IPS DF 6.9 (cell line): Measurements from ENCODE around the gene BRPF1.

Source experiments
- DNase-seq: peaks from one replicate; pipeline ENCODE4 v3.0.0-alpha.2; 2013; ENCODE audit warnings: low read depth, low spot score
- H3K27ac ChIP-seq: one replicate; pipeline ENCODE4 v1.5.1; 2013; ENCODE audit warnings: low read length, control low read depth
- H3K27me3 ChIP-seq: 2 replicates; pipeline ENCODE4 v1.6.1; 2013; ENCODE audit warnings: mild to moderate bottlenecking, low read length; ENCODE audit not compliant: control insufficient read depth, insufficient read depth
- H3K36me3 ChIP-seq: 2 replicates; pipeline ENCODE4 v1.6.1; 2013; ENCODE audit warnings: low read length; ENCODE audit not compliant: control insufficient read depth, insufficient read depth
- H3K4me1 ChIP-seq: 2 replicates; pipeline ENCODE4 v1.6.1; 2013; ENCODE audit warnings: low read length; ENCODE audit not compliant: control insufficient read depth, insufficient read depth
- H3K4me3 ChIP-seq: 2 replicates; pipeline ENCODE4 v1.5.1; 2013; ENCODE audit warnings: mild to moderate bottlenecking, low read length
- H3K9me3 ChIP-seq: 2 replicates; pipeline ENCODE4 v1.6.1; 2013; ENCODE audit warnings: low read length, inconsistent platforms; ENCODE audit not compliant: control insufficient read depth, insufficient read depth
- WGBS: extraction: QIAGEN DNeasy Blood & Tissue Kit; methylation state at CpG from one replicate; pipeline ENCODE4 v1.1.7; 2013; ENCODE audit warnings: mixed read lengths, missing lambda C conversion rate; ENCODE audit not compliant: insufficient read length, insufficient coverage; 5-methylcytosine and 5-hydroxymethylcytosine counted together

BRPF1 gene

GRCh38 chr3:9732080-9732739, 675 bp downstream of the BRPF1 start:
- H3K4me1 ChIP-seq = peaks cover 4% of the 10 kb centered on the region

GRCh38 chr3:9732740-9733115, 1.2 kb downstream of the BRPF1 start:
- peak overlapping the region; percentile 96; the same call in 1 of the 2 replicates for H3K4me3 ChIP-seq
- H3K27ac ChIP-seq = no peak overlapping the region
- peaks cover 4% of the 10 kb centered on the region for H3K4me1 ChIP-seq
- no peaks in the 10 kb centered on the region for H3K27me3 ChIP-seq
- DNase-seq = no peak
- no CpG with 5 or more reads among the region's 7 CpGs for WGBS
- no peaks in the 10 kb centered on the region for H3K9me3 ChIP-seq
- peaks cover 14% of the 10 kb centered on the region; the same call in 1 of the 2 replicates for H3K36me3 ChIP-seq

More at GRCh38 chr3:9732080-9732739, 675 bp downstream of the BRPF1 start:
- DNase-seq = no peak
- Histone ChIP-seq H3K27me3 (no peaks in the 10 kb centered on the region), H3K9me3 (no peaks in the 10 kb centered on the region), H3K36me3 (peaks cover 14% of the 10 kb centered on the region; the same call in 1 of the 2 replicates), H3K4me3 (peak overlapping the region; percentile 96), H3K27ac (no peak overlapping the region)
- no CpG with 5 or more reads among the region's 41 CpGs for WGBS

DNA sequence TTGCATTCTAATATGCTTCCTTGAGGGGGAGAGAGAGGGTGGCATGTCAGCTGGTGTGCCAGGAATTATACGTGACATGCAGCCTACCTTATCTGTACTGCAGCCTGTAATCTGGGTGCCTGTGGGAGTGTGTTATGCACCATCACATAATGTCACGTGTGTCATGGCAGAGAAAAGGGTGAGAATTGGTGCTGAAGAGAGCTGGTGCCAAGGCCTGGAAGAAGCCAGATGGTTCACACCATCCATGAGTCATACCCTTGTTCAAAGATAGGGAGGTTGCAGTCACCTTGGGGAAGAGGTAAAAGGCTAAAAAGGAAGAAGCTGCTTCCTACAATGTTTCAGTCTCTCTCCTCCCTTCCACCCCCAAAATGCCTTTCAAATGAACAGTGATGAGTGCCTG, 5.3 kb downstream of the BRPF1 start:
- Histone ChIP-seq H3K27me3 (no peaks in the 10 kb centered on the region), H3K9me3 (no peaks in the 10 kb centered on the region), H3K27ac (no peak overlapping the region), H3K4me1 (peaks cover 4% of the 10 kb centered on the region; the same call in 1 of the 2 replicates), H3K36me3 (peaks cover 38% of the 10 kb centered on the region), H3K4me3 (no peak overlapping the region)
- WGBS = no CpG with 5 or more reads among the region's 2 CpGs
- no peak for DNase-seq

DNA sequence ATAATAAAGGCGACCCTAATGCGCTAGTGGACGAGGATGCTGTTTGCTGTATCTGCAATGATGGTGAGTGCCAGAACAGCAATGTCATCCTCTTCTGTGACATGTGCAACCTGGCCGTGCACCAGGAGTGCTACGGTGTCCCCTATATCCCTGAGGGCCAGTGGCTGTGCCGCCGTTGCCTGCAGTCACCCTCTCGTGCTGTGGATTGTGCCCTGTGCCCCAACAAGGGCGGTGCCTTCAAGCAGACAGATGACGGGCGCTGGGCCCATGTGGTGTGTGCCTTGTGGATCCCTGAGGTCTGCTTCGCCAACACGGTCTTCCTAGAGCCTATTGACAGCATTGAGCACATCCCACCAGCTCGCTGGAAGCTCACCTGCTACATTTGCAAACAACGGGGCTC, 7.6 kb downstream of the BRPF1 start:
- H3K36me3 ChIP-seq = peaks cover 55% of the 10 kb centered on the region
- no peaks in the 10 kb centered on the region for H3K4me1 ChIP-seq
- no peak for DNase-seq
- H3K27ac ChIP-seq = no peak overlapping the region
- no peak overlapping the region for H3K4me3 ChIP-seq
- H3K9me3 ChIP-seq = no peaks in the 10 kb centered on the region
- no peaks in the 10 kb centered on the region for H3K27me3 ChIP-seq
- no CpG with 5 or more reads among the region's 15 CpGs for WGBS

- H3K36me3 ChIP-seq = peaks cover 71% of the 10 kb centered on the region
- no peaks in the 10 kb centered on the region for H3K27me3 ChIP-seq
- no peaks in the 10 kb centered on the region for H3K9me3 ChIP-seq
- H3K27ac ChIP-seq = no peak overlapping the region
- no CpG with 5 or more reads among the region's 1 CpG for WGBS
- no peak overlapping the region for H3K4me3 ChIP-seq
- DNase-seq = no peak
- no peaks in the 10 kb centered on the region for H3K4me1 ChIP-seq
Measured at GRCh38 chr3:9742560-9742959, 11.0 kb downstream of the BRPF1 start.

DNA sequence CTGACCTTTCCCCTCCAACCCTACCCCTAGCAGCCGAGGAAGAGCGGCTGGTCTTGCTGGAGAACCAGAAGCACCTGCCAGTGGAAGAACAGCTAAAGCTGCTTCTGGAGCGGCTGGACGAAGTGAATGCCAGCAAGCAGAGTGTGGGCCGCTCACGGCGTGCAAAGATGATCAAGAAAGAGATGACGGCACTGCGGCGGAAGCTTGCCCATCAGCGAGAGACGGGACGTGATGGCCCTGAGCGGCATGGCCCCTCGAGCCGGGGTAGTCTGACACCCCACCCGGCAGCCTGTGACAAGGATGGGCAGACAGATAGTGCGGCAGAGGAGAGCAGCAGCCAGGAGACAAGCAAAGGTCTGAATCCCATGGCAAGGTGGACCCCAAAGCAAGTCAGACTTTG, 12.0 kb downstream of the BRPF1 start:
- Histone ChIP-seq H3K4me1 (no peaks in the 10 kb centered on the region), H3K4me3 (no peak overlapping the region), H3K9me3 (no peaks in the 10 kb centered on the region), H3K36me3 (peaks cover 69% of the 10 kb centered on the region), H3K27me3 (no peaks in the 10 kb centered on the region), H3K27ac (no peak overlapping the region)
- no CpG with 5 or more reads among the region's 18 CpGs for WGBS
- DNase-seq = no peak

DNA sequence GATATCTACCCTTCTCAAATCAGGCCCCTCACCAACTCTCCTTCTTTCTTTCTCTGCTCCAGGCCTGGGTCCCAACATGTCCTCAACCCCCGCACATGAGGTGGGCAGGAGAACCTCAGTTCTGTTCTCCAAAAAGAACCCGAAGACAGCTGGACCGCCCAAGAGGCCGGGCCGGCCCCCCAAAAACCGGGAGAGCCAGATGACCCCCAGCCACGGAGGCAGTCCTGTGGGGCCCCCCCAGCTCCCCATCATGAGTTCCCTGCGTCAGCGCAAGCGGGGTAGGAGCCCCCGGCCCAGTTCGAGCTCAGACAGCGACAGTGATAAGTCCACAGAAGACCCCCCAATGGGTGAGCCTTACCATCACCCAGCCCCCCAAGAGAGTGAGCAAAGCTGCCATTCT, 12.6 kb downstream of the BRPF1 start:
- DNase-seq = no peak
- H3K27me3 ChIP-seq = no peaks in the 10 kb centered on the region
- no peak overlapping the region for H3K27ac ChIP-seq
- no peaks in the 10 kb centered on the region for H3K4me1 ChIP-seq
- H3K4me3 ChIP-seq = no peak overlapping the region
- no CpG with 5 or more reads among the region's 13 CpGs for WGBS
- no peaks in the 10 kb centered on the region for H3K9me3 ChIP-seq
- peaks cover 63% of the 10 kb centered on the region for H3K36me3 ChIP-seq

DNA sequence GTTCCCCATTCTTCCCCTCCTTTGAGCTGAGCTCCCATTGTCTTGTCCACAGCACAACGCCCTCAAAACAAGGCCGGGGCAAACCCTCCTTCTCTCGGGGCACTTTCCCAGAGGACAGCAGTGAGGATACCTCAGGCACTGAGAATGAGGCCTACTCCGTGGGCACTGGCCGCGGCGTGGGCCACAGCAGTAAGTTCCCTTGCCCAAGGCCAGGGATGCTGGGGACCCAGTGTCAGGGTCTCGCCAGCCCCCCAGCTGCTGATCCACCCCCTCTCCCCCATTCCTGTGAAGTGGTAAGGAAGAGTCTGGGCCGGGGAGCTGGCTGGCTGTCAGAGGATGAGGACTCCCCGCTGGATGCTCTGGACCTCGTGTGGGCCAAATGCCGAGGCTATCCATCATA, 14.0 kb downstream of the BRPF1 start:
- DNase-seq = no peak
- H3K27me3 ChIP-seq = no peaks in the 10 kb centered on the region
- no peaks in the 10 kb centered on the region for H3K4me1 ChIP-seq
- H3K27ac ChIP-seq = no peak overlapping the region
- no peaks in the 10 kb centered on the region for H3K9me3 ChIP-seq
- no peak overlapping the region for H3K4me3 ChIP-seq
- no CpG with 5 or more reads among the region's 12 CpGs for WGBS
- H3K36me3 ChIP-seq = peaks cover 54% of the 10 kb centered on the region

- WGBS = no CpG with 5 or more reads among the region's 5 CpGs
- Histone ChIP-seq H3K27ac (no peak overlapping the region), H3K27me3 (no peaks in the 10 kb centered on the region), H3K36me3 (peaks cover 50% of the 10 kb centered on the region), H3K4me3 (no peak overlapping the region), H3K4me1 (no peaks in the 10 kb centered on the region), H3K9me3 (no peaks in the 10 kb centered on the region)
- DNase-seq = no peak
Measured at GRCh38 chr3:9746330-9746729, 14.8 kb downstream of the BRPF1 start.

GRCh38 chr3:9747267-9747666, 15.7 kb downstream of the BRPF1 start:
- no peaks in the 10 kb centered on the region for H3K27me3 ChIP-seq
- no peak overlapping the region for H3K4me3 ChIP-seq
- H3K27ac ChIP-seq = no peak overlapping the region
- no peaks in the 10 kb centered on the region for H3K9me3 ChIP-seq
- peaks cover 49% of the 10 kb centered on the region for H3K36me3 ChIP-seq
- WGBS = no CpG with 5 or more reads among the region's 8 CpGs
- no peaks in the 10 kb centered on the region for H3K4me1 ChIP-seq
- DNase-seq = no peak

DNA sequence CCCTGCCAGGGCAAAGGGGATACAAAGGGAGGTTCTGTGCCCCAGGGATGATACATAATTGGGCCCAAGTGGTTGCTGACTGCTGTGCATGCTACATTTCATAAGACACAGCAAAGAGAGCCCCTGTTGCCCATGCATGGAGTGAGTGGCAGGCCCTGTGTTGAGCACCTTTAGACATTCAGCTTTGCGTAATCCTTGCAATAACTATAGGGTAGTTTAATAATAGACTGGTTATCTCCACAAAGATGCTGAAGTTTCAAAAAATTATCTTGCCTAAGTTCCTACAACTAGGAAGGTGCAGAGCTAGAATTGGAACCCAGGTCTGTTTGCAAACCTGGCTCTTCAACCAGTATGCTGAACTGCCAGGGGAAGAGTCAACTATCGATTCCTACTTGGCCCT, 16.5 kb downstream of the BRPF1 start:
- Histone ChIP-seq H3K4me1 (no peaks in the 10 kb centered on the region), H3K9me3 (no peaks in the 10 kb centered on the region), H3K4me3 (no peak overlapping the region), H3K27ac (no peak overlapping the region), H3K27me3 (no peaks in the 10 kb centered on the region), H3K36me3 (peaks cover 45% of the 10 kb centered on the region)
- no peak for DNase-seq
- WGBS = no CpG with 5 or more reads among the region's 2 CpGs
